DND-41 (cell line): Measurements from ENCODE around the gene RAB3GAP2.

Experiments used
- CTCF ChIP-seq: IDR thresholded peaks from 2 replicates; pipeline ENCODE4 v1.5.1; 2012; ENCODE audit warnings: borderline replicate concordance, low read length, moderate library complexity, mild to moderate bottlenecking; ENCODE audit not compliant: poor library complexity, severe bottlenecking; ENCODE audit errors: extremely low read depth
- EZH2 ChIP-seq: IDR thresholded peaks from 3 replicates; pipeline ENCODE4 v1.6.1; 2012; ENCODE audit warnings: borderline replicate concordance, low read depth, mild to moderate bottlenecking, moderate library complexity, low read length, inconsistent platforms; ENCODE audit not compliant: severe bottlenecking

- TF ChIP-seq CTCF (no peak), EZH2 (no peak)
Observed at GRCh38 chr1:220124542-220124941, 147.7 kb downstream of the RAB3GAP2 start.
